HCT116 (cell line): ENCODE data around the gene C1QTNF2. TPM values are rescaled to one million over a fixed set of nuclear protein-coding genes. Genes with fewer than 3 reads are reported as not detected.

Source experiments
- ATAC-seq: fragments of 200-7000 bp; cut with Tn5 transposase; 2 replicates; pipeline ENCODE4 v1.9.1; 2020; ENCODE audit warnings: mild to moderate bottlenecking, moderate library complexity
- BruUV-seq: library from RNA; stranded (reverse); fragments of 400-500 nt; replicated peaks from 2 replicates; lab custom pipeline; 2021; lab: Mats Ljungman, UMichigan
- CTCF ChIA-PET: fragments of 300-600 bp; sonication (Branson Sonifier 250); formaldehyde crosslinking; loops from one replicate; lab custom pipeline; 2021; ENCODE audit warnings: antibody characterized with exemption; lab: Charles Lee
- POLR2A ChIA-PET: fragments of 300-600, 350-600 bp; sonication (Branson Sonifier 250); formaldehyde crosslinking; loops from one replicate; lab custom pipeline; 2021; ENCODE audit warnings: antibody characterized with exemption; lab: Charles Lee
- RAD21 ChIA-PET, 2 experiments: fragments of 300-600 bp; sonication (Branson Sonifier 250); formaldehyde crosslinking; loops; one replicate each; lab custom pipeline; 2023; ENCODE audit warnings: low total read pairs in 2 of 2; ENCODE audit not compliant: uncharacterized antibody in 2 of 2, unreplicated experiment in 2 of 2, low non-redundant PET in 1 of 2; lab: Charles Lee
- DNase-seq: peaks from one replicate; pipeline ENCODE4 v3.0.0-alpha.2; 2010; ENCODE audit warnings: low read depth, low spot score
- H2AFZ ChIP-seq: fragments of 200-600 bp; shearing (Covaris generic), sonication (generic); 2 replicates; pipeline ENCODE4 v1.6.1; 2017; ENCODE audit warnings: low read depth, mixed run types, mixed read lengths, antibody characterized with exemption, low read length; ENCODE audit not compliant: poor library complexity, severe bottlenecking
- H3K27ac ChIP-seq: 2 replicates; pipeline ENCODE4 v1.5.1; 2012; ENCODE audit warnings: low read depth, low read length
- H3K27me3 ChIP-seq: fragments of 200-600 bp; sonication (generic); 2 replicates; pipeline ENCODE4 v1.6.1; 2016; ENCODE audit warnings: mixed run types, low read length, mixed read lengths; ENCODE audit not compliant: insufficient read depth
- H3K36me3 ChIP-seq, 2 experiments: fragments of 200-500 bp in 1 of 2; fragments of 200-600 bp in 1 of 2; sonication (Bioruptor generic) in 1 of 2; sonication (generic) in 1 of 2; 2 replicates each; pipeline versions ENCODE4 v1.5.1 to v1.6.1; 2014 to 2016; ENCODE audit warnings: low read length in 2 of 2, inconsistent platforms in 1 of 2, mixed read lengths in 1 of 2, mixed run types in 1 of 2; ENCODE audit not compliant: insufficient read depth in 2 of 2, control insufficient read depth in 1 of 2
- H3K4me1 ChIP-seq, 2 experiments: fragments of 200-600 bp in 1 of 2; sonication (generic) in 1 of 2; 2 replicates each; pipeline versions ENCODE4 v1.5.1 to v1.6.1; 2012 to 2017; ENCODE audit warnings: low read length in 2 of 2, inconsistent platforms in 1 of 2, mild to moderate bottlenecking in 1 of 2, mixed read lengths in 1 of 2, mixed run types in 1 of 2, moderate library complexity in 1 of 2; ENCODE audit not compliant: insufficient read depth in 2 of 2, control insufficient read depth in 1 of 2
- H3K4me2 ChIP-seq: fragments of 200-600 bp; sonication (generic); 2 replicates; pipeline ENCODE4 v1.6.1; 2017; ENCODE audit warnings: mixed run types, low read length, mixed read lengths
- H3K4me3 ChIP-seq, 2 experiments: fragments of 200-600 bp in 1 of 2; sonication (generic) in 1 of 2; replicated peaks in 1 of 2; 2 replicates each; pipeline ENCODE4 v1.5.1; 2011 to 2016; ENCODE audit warnings: low read length in 2 of 2, control low read depth in 1 of 2, low read depth in 1 of 2, mild to moderate bottlenecking in 1 of 2, mixed read lengths in 1 of 2, mixed run types in 1 of 2
- H3K79me2 ChIP-seq: fragments of 200-600 bp; sonication (generic); 2 replicates; pipeline ENCODE4 v1.6.1; 2017; ENCODE audit warnings: mild to moderate bottlenecking, mixed run types, low read length, moderate library complexity, mixed read lengths; ENCODE audit not compliant: insufficient read depth
- H3K9ac ChIP-seq: fragments of 200-600 bp; sonication (generic); 2 replicates; pipeline ENCODE4 v1.6.1; 2016; ENCODE audit warnings: low read length, mixed read lengths
- H3K9me2 ChIP-seq: fragments of 200-600 bp; sonication (generic), shearing (Covaris generic); 2 replicates; pipeline ENCODE4 v1.6.1; 2017; ENCODE audit warnings: mixed run types, mild to moderate bottlenecking, moderate library complexity; ENCODE audit not compliant: insufficient read depth
- H3K9me3 ChIP-seq, 2 experiments: fragments of 200-500 bp in 1 of 2; fragments of 200-600 bp in 1 of 2; sonication (Bioruptor generic) in 1 of 2; sonication (generic) in 1 of 2; 2 replicates each; pipeline ENCODE4 v1.6.1; 2014 to 2017; ENCODE audit warnings: low read length in 2 of 2, mixed read lengths in 2 of 2, inconsistent platforms in 1 of 2, low read depth in 1 of 2, mild to moderate bottlenecking in 1 of 2, mixed run types in 1 of 2, moderate library complexity in 1 of 2; ENCODE audit not compliant: control insufficient read depth in 1 of 2, insufficient read depth in 1 of 2
- H4K20me1 ChIP-seq: fragments of 200-600 bp; sonication (generic), shearing (Covaris generic); 2 replicates; pipeline ENCODE4 v1.6.1; 2017; ENCODE audit warnings: mixed run types, mild to moderate bottlenecking, moderate library complexity; ENCODE audit not compliant: insufficient read depth
- CBX3 ChIP-seq: IDR thresholded peaks from 2 replicates; pipeline ENCODE4 v1.6.1; 2012; ENCODE audit warnings: low read depth
- ELF1 ChIP-seq: IDR thresholded peaks from 2 replicates; pipeline ENCODE4 v1.6.1; 2012; ENCODE audit warnings: low read depth, borderline replicate concordance
- EZH2 ChIP-seq: fragments of 200-600 bp; sonication (generic); IDR thresholded peaks from 2 replicates; pipeline ENCODE4 v1.6.1; 2017; ENCODE audit warnings: antibody characterized with exemption, mixed run types
- EZH2phosphoT487 ChIP-seq: fragments of 200-600 bp; IDR thresholded peaks from 2 replicates; pipeline ENCODE4 v1.6.1; 2018; ENCODE audit warnings: antibody characterized with exemption, borderline replicate concordance
- FOSL1 ChIP-seq: IDR thresholded peaks from 2 replicates; pipeline ENCODE4 v1.6.1; 2012; ENCODE audit warnings: low read depth
- JUND ChIP-seq: IDR thresholded peaks from 2 replicates; pipeline ENCODE4 v1.6.1; 2012
- POLR2A ChIP-seq: IDR thresholded peaks from 2 replicates; pipeline ENCODE4 v1.7.0; 2011; ENCODE audit warnings: borderline replicate concordance; ENCODE audit not compliant: insufficient read depth, insufficient read length; ENCODE audit errors: extremely low read depth
- SIN3A ChIP-seq: IDR thresholded peaks from 2 replicates; pipeline ENCODE4 v1.6.1; 2012; ENCODE audit warnings: low read depth
- SP1 ChIP-seq: IDR thresholded peaks from 2 replicates; pipeline ENCODE4 v1.6.1; 2012; ENCODE audit warnings: low read depth
- SRF ChIP-seq: IDR thresholded peaks from 2 replicates; pipeline ENCODE4 v1.6.1; 2012; ENCODE audit warnings: low read depth
- TCF7L2 ChIP-seq: IDR thresholded peaks from 2 replicates; pipeline ENCODE4 v1.7.0; 2011; ENCODE audit warnings: borderline replicate concordance, inconsistent platforms; ENCODE audit not compliant: insufficient read depth, insufficient read length; ENCODE audit errors: extremely low read depth
- YY1 ChIP-seq: IDR thresholded peaks from 2 replicates; pipeline ENCODE4 v1.6.1; 2011; ENCODE audit warnings: low read length, low read depth, moderate library complexity, mild to moderate bottlenecking; ENCODE audit not compliant: insufficient replicate concordance; ENCODE audit errors: extremely low read depth
- ZFX ChIP-seq: fragments of 450-650 bp; IDR thresholded peaks from 2 replicates; pipeline ENCODE4 v1.6.1; 2017
- ZNF274 ChIP-seq: fragments of 200-500 bp; sonication (Bioruptor generic); IDR thresholded peaks from 2 replicates; pipeline ENCODE4 v1.6.1; 2014; ENCODE audit warnings: mild to moderate bottlenecking, low read depth, low read length, inconsistent platforms
- intact Hi-C: fragments of 100-400 bp; cut with micrococcal nuclease; formaldehyde crosslinking; loops from 2 replicates; pipeline ENCODE4 v1.10.0; 2022
- total RNA-seq: library from RNA; stranded (reverse); gene quantifications from one replicate; pipeline ENCODE4 v1.2.1, GENCODE V29; 2021; ENCODE audit not compliant: unreplicated experiment
- TF ChIP-seq, protein P1 (sequence below): IDR thresholded peaks from 2 replicates; pipeline ENCODE4 v1.6.1; 2012
- TF ChIP-seq, protein P2 (sequence below): IDR thresholded peaks from 2 replicates; pipeline ENCODE4 v1.6.1; 2012
- TF ChIP-seq, protein P3 (sequence below): IDR thresholded peaks from 2 replicates; pipeline ENCODE4 v1.6.1; 2012; ENCODE audit warnings: low read depth

Gene C1QTNF2
- total RNA-seq, 1 experiment from 2014 or later: 0.15 TPM

DNA sequence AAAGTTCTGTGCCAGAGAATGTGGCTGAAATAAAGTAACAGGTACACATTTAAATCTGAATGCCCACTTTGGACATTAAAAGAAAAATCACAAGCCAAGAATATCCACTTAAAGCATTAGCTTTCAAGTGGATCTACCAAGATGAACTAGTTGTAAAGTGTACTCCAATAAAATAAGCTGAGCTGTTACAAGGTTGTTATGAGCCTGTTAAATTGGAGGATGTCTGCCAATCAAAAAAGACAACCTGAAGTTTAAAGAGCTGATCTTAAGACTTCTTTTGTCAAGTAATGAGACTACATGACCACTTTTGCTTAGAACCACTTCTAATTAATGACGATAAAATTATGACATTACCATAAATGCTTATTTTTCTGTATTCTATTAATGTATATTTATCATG, 27.1 kb upstream of the C1QTNF2 start:
- Histone ChIP-seq H3K4me3 (no peak overlapping the region), H3K9me2 (no peaks in the 10 kb centered on the region), H4K20me1 (no peaks in the 10 kb centered on the region), H2AFZ (no peak overlapping the region), H3K9ac (no peak overlapping the region), H3K4me1 (peaks cover 0 to 14% of the 10 kb centered on the region in 2 experiments; a peak in 2 of 4 replicates), H3K36me3 (no peaks in the 10 kb centered on the region), H3K9me3 (no peaks in the 10 kb centered on the region), H3K27me3 (no peaks in the 10 kb centered on the region), H3K27ac (no peak overlapping the region), H3K4me2 (no peak overlapping the region), H3K79me2 (peaks cover 19% of the 10 kb centered on the region)
- DNase-seq (no peak), ATAC-seq (no peak)
- no peak for TF ChIP-seq ELF1
- TF ChIP-seq SRF: no peak
- no peak for TF ChIP-seq JUND
- no peak for TF ChIP-seq POLR2A
- no peak for TF ChIP-seq FOSL1
- no peak for TF ChIP-seq EZH2
- no peak for TF ChIP-seq SIN3A
- no peak for TF ChIP-seq CBX3
- TF ChIP-seq EZH2phosphoT487: no peak
- TF ChIP-seq ZFX: no peak
- TF ChIP-seq, protein P1, sequence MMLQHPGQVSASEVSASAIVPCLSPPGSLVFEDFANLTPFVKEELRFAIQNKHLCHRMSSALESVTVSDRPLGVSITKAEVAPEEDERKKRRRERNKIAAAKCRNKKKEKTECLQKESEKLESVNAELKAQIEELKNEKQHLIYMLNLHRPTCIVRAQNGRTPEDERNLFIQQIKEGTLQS: no peak
- TF ChIP-seq TCF7L2: no peak
- TF ChIP-seq SP1: no peak
- TF ChIP-seq, protein P2, sequence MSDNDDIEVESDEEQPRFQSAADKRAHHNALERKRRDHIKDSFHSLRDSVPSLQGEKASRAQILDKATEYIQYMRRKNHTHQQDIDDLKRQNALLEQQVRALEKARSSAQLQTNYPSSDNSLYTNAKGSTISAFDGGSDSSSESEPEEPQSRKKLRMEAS: no peak
- TF ChIP-seq YY1: no peak
- TF ChIP-seq, protein P3, sequence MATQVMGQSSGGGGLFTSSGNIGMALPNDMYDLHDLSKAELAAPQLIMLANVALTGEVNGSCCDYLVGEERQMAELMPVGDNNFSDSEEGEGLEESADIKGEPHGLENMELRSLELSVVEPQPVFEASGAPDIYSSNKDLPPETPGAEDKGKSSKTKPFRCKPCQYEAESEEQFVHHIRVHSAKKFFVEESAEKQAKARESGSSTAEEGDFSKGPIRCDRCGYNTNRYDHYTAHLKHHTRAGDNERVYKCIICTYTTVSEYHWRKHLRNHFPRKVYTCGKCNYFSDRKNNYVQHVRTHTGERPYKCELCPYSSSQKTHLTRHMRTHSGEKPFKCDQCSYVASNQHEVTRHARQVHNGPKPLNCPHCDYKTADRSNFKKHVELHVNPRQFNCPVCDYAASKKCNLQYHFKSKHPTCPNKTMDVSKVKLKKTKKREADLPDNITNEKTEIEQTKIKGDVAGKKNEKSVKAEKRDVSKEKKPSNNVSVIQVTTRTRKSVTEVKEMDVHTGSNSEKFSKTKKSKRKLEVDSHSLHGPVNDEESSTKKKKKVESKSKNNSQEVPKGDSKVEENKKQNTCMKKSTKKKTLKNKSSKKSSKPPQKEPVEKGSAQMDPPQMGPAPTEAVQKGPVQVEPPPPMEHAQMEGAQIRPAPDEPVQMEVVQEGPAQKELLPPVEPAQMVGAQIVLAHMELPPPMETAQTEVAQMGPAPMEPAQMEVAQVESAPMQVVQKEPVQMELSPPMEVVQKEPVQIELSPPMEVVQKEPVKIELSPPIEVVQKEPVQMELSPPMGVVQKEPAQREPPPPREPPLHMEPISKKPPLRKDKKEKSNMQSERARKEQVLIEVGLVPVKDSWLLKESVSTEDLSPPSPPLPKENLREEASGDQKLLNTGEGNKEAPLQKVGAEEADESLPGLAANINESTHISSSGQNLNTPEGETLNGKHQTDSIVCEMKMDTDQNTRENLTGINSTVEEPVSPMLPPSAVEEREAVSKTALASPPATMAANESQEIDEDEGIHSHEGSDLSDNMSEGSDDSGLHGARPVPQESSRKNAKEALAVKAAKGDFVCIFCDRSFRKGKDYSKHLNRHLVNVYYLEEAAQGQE: no peak
- TF ChIP-seq ZNF274: no peak
- RAD21 ChIA-PET: no interaction called here
- POLR2A ChIA-PET: no interaction called here
- intact Hi-C loops: no loop called here
- BruUV-seq: TSS peak; percentile 2
- CTCF ChIA-PET: interaction anchor here (1.1 kb wide), 1 partner anchor 317 kb away, joined by 4 read pairs; no protein-coding TSS in a partner anchor
